Neural cell (in vitro differentiated cells): ENCODE data around the gene LEF1. TPM values are rescaled to one million over a fixed set of nuclear protein-coding genes. Genes with fewer than 3 reads are reported as not detected.

Experiments used
- H2AFZ ChIP-seq: fragments of 200-600, 300-800 bp; sonication (generic), shearing (Covaris generic); 2 replicates; pipeline ENCODE4 v1.6.0; 2014; ENCODE audit warnings: low read depth, mild to moderate bottlenecking, antibody characterized with exemption, low read length, moderate library complexity
- H3F3A ChIP-seq: fragments of 200-600 bp; shearing (Covaris generic); 2 replicates; pipeline ENCODE4 v1.6.1; 2016; ENCODE audit warnings: mild to moderate bottlenecking, moderate library complexity, mixed read lengths, antibody characterized with exemption, low read length; ENCODE audit not compliant: insufficient read depth, poor library complexity, severe bottlenecking
- H3K27ac ChIP-seq: fragments of 200-600, 300-800 bp; sonication (generic), shearing (Covaris generic); 2 replicates; pipeline ENCODE4 v1.5.1; 2014; ENCODE audit warnings: mild to moderate bottlenecking, low read length, moderate library complexity
- H3K27me3 ChIP-seq: fragments of 300-800, 200-600 bp; sonication (generic), shearing (Covaris generic); 2 replicates; pipeline ENCODE4 v1.6.0; 2014; ENCODE audit warnings: mild to moderate bottlenecking, low read depth, low read length, moderate library complexity; ENCODE audit not compliant: insufficient read depth
- H3K36me3 ChIP-seq: fragments of 300-800, 200-600 bp; sonication (generic), shearing (Covaris generic); 2 replicates; pipeline ENCODE4 v1.5.1; 2014; ENCODE audit warnings: mild to moderate bottlenecking, antibody characterized with exemption, low read length, moderate library complexity; ENCODE audit not compliant: insufficient read depth
- H3K4me2 ChIP-seq: fragments of 300-800, 200-600 bp; sonication (generic), shearing (Covaris generic); 2 replicates; pipeline ENCODE4 v1.6.0; 2014; ENCODE audit warnings: mild to moderate bottlenecking, low read length
- H3K4me3 ChIP-seq: fragments of 300-800, 200-600 bp; sonication (generic), shearing (Covaris generic); 2 replicates; pipeline ENCODE4 v1.5.1; 2014; ENCODE audit warnings: mild to moderate bottlenecking, low read length, moderate library complexity
- H3K79me2 ChIP-seq: fragments of 200-600 bp; shearing (Covaris generic); replicated peaks from 2 replicates; pipeline ENCODE4 v1.6.0; 2014; ENCODE audit warnings: mild to moderate bottlenecking, low read length, moderate library complexity; ENCODE audit not compliant: insufficient read depth
- H3K9ac ChIP-seq: fragments of 300-800, 200-600 bp; sonication (generic), shearing (Covaris generic); 2 replicates; pipeline ENCODE4 v1.6.1; 2016; ENCODE audit warnings: mild to moderate bottlenecking, low read length, mixed read lengths
- H3K9me2 ChIP-seq: fragments of 200-600 bp; shearing (Covaris generic); 2 replicates; pipeline ENCODE4 v1.6.1; 2016; ENCODE audit warnings: mild to moderate bottlenecking, low read length, mixed read lengths; ENCODE audit not compliant: insufficient read depth
- H3K9me3 ChIP-seq: fragments of 200-600, 300-800 bp; sonication (generic), shearing (Covaris generic); 2 replicates; pipeline ENCODE4 v1.6.1; 2016; ENCODE audit warnings: mild to moderate bottlenecking, mixed run types, low read length, moderate library complexity, mixed read lengths
- H4K20me1 ChIP-seq: fragments of 200-600 bp; shearing (Covaris generic); 2 replicates; pipeline ENCODE4 v1.6.1; 2016; ENCODE audit warnings: mild to moderate bottlenecking, mixed run types; ENCODE audit not compliant: insufficient read depth
- CTCF ChIP-seq: fragments of 450-650 bp; IDR thresholded peaks from 2 replicates; pipeline ENCODE4 v1.5.1; 2014; ENCODE audit warnings: antibody characterized with exemption, mild to moderate bottlenecking, moderate library complexity; ENCODE audit not compliant: poor library complexity, severe bottlenecking
- EP300 ChIP-seq: fragments of 450-650 bp; conservative IDR thresholded peaks from 2 replicates; pipeline ENCODE4 v1.6.1; 2014; ENCODE audit warnings: antibody characterized with exemption, mild to moderate bottlenecking, moderate library complexity; ENCODE audit not compliant: poor library complexity, severe bottlenecking
- MXI1 ChIP-seq: fragments of 450-650 bp; conservative IDR thresholded peaks from 2 replicates; pipeline ENCODE4 v1.6.1; 2014; ENCODE audit warnings: antibody characterized with exemption, mild to moderate bottlenecking; ENCODE audit not compliant: poor library complexity, severe bottlenecking
- POLR2AphosphoS5 ChIP-seq: IDR thresholded peaks from 2 replicates; pipeline ENCODE4 v1.6.1; 2012
- RAD21 ChIP-seq: fragments of 450-650 bp; conservative IDR thresholded peaks from 2 replicates; pipeline ENCODE4 v1.6.1; 2014; ENCODE audit warnings: antibody characterized with exemption, mild to moderate bottlenecking, moderate library complexity
- REST ChIP-seq: IDR thresholded peaks from 2 replicates; pipeline ENCODE4 v1.6.1; 2012; ENCODE audit warnings: borderline replicate concordance
- SMC3 ChIP-seq: fragments of 450-650 bp; conservative IDR thresholded peaks from 2 replicates; pipeline ENCODE4 v1.6.1; 2014; ENCODE audit warnings: antibody characterized with exemption, mild to moderate bottlenecking, moderate library complexity; ENCODE audit not compliant: poor library complexity
- TAF1 ChIP-seq: IDR thresholded peaks from 2 replicates; pipeline ENCODE4 v1.6.1; 2012; ENCODE audit warnings: low read depth
- polyA plus RNA-seq: library from polyadenylated mRNA; depleted of rRNA; stranded (reverse); fragments of >200 nt; gene quantifications from 2 replicates; pipeline ENCODE4 v1.2.3, GENCODE V29; 2014

Gene LEF1
- polyA plus RNA-seq, 1 donor from 2014 or later, result 0.78 TPM

GRCh38 chr4:108172753-108173598 lies 4.2 kb upstream of the LEF1 start:
- H3K4me2 ChIP-seq, result peak overlapping the region; percentile 71
- H3K36me3 ChIP-seq, result no peaks in the 10 kb centered on the region
- peak; percentile 11 for TF ChIP-seq MXI1
- peak; percentile 16 for TF ChIP-seq POLR2AphosphoS5
- peak; percentile 23 for TF ChIP-seq CTCF
- TF ChIP-seq EP300, result no peak
- peak; percentile 8 for TF ChIP-seq SMC3
- no peak for TF ChIP-seq REST
- peaks cover 3% of the 10 kb centered on the region for H3F3A ChIP-seq
- H3K9me3 ChIP-seq, result no peaks in the 10 kb centered on the region
- no peak overlapping the region for H2AFZ ChIP-seq
- H4K20me1 ChIP-seq, result no peaks in the 10 kb centered on the region
- H3K9ac ChIP-seq, result no peak overlapping the region
- no peaks in the 10 kb centered on the region for H3K9me2 ChIP-seq
- no peak overlapping the region for H3K27ac ChIP-seq
- peaks cover 68% of the 10 kb centered on the region for H3K27me3 ChIP-seq
- H3K4me3 ChIP-seq, result peak overlapping the region; percentile 71
- H3K79me2 ChIP-seq, result no peaks in the 10 kb centered on the region

DNA sequence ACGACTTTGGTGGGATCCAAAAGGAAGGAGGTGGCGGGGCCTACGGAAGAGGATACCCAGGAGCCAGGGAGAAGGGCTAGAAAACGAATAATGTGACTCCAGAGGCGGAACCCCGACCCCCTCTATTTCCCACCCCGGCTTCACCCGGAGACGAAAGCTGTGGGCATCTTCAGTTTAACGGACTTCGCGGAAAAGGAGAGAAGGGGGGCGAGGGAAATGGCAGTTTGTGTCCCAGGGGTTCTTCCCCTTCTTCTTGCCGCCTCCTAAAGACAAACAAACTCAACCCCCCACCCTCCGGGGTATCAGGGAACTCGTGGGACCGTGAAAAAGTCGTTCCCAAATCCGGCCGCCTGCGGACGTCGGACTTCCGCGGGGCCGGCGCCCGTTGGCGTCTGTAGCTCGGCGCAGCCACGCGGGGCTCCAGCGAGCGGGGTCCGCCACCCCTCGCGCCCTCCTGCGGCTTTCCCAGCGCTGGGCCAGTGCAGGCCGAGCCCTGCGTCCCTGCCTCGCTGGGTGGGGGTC lies 3.6 kb upstream of the LEF1 start:
- Histone ChIP-seq H3K36me3 (no peaks in the 10 kb centered on the region), H3K4me3 (peak overlapping the region; percentile 71), H3K9me2 (no peaks in the 10 kb centered on the region), H3K27ac (no peak overlapping the region), H4K20me1 (no peaks in the 10 kb centered on the region), H3K79me2 (no peaks in the 10 kb centered on the region), H2AFZ (no peak overlapping the region), H3K9ac (no peak overlapping the region), H3F3A (peaks cover 3% of the 10 kb centered on the region), H3K27me3 (peaks cover 74% of the 10 kb centered on the region), H3K9me3 (no peaks in the 10 kb centered on the region), H3K4me2 (no peak overlapping the region)
- TF ChIP-seq RAD21, result no peak
- TF ChIP-seq TAF1, result no peak
- peak; percentile 7 for TF ChIP-seq POLR2AphosphoS5
- TF ChIP-seq CTCF, result peak; percentile 29
